Activated CD8-positive, alpha-beta memory T cell treated with anti-CD3 and anti-CD28 coated beads, Interleukin-2, amount 50 U/mL, for 24 hours (primary cell): ENCODE measurements around the gene C11orf52.

Experiments used
- DNase-seq: peaks from one replicate; pipeline ENCODE4 v3.0.0-alpha.2; 2020; ENCODE audit errors: extremely low read depth

The C11orf52 gene

GRCh38 chr11:111975076-111975806 is 56.5 kb downstream of the C11orf52 start:
- DNase-seq: no peak

GRCh38 chr11:111976119-111976766 is 57.5 kb downstream of the C11orf52 start:
- no peak for DNase-seq
